ENCODE measurements around the gene BRPF1. TPM values are rescaled to one million over a fixed set of nuclear protein-coding genes. Genes with fewer than 3 reads are reported as not detected.

Gene BRPF1
- total RNA-seq, 2 experiments from 2014 or later = 23.7 to 25.6 TPM

GRCh38 chr3:9757427-9757826, 25.9 kb downstream of the BRPF1 start:
- intact Hi-C loops (cut with DNase I, micrococcal nuclease) = no loop called here
- CTCF ChIA-PET = no interaction called here
- Histone ChIP-seq H3K4me3 (ENCODE audit: low read length) (no peak overlapping the region), H3K27ac (ENCODE audit: low read depth in 1 of 2, low read length in 2 of 2) (no peak overlapping the region), H3K27me3 (ENCODE audit: control insufficient read depth in 1 of 2, insufficient read depth in 2 of 2, low read length in 2 of 2) (no peaks in the 10 kb centered on the region), H3K36me3 (ENCODE audit: insufficient read depth, low read length) (peaks cover 64% of the 10 kb centered on the region), H3K4me1 (ENCODE audit: insufficient read depth, low read length) (peaks cover 24% of the 10 kb centered on the region), H3K9me3 (ENCODE audit: control insufficient read depth in 1 of 2, insufficient read depth in 1 of 2, low read length in 2 of 2) (no peaks in the 10 kb centered on the region)
- Mint-ChIP-seq H3K4me1 (ENCODE audit: low read depth) (peaks cover 17% of the 10 kb centered on the region), H3K27me3 (no peaks in the 10 kb centered on the region), H3K4me3 (no peak overlapping the region), H3K36me3 (ENCODE audit: low read depth) (peaks cover 63% of the 10 kb centered on the region), H3K9me3 (no peaks in the 10 kb centered on the region), H3K27ac (no peak overlapping the region)
- TF ChIP-seq CTCF (IDR thresholded peaks at IDR 0.05) = no peak
- POLR2A ChIA-PET = interaction anchor here (0.6 kb wide), 1 partner anchor 22 kb away, joined by 3 read pairs; no protein-coding TSS in a partner anchor
- DNase-seq (no peak), ATAC-seq (ENCODE audit: poor library complexity) (no peak)

- Histone ChIP-seq H3K4me1 (ENCODE audit: insufficient read depth, low read length) (peaks cover 9% of the 10 kb centered on the region), H3K27me3 (ENCODE audit: control insufficient read depth in 1 of 2, insufficient read depth in 2 of 2, low read length in 2 of 2) (no peaks in the 10 kb centered on the region), H3K9me3 (ENCODE audit: control insufficient read depth in 1 of 2, insufficient read depth in 1 of 2, low read length in 2 of 2) (no peaks in the 10 kb centered on the region), H3K4me3 (ENCODE audit: low read length) (no peak overlapping the region), H3K36me3 (ENCODE audit: insufficient read depth, low read length) (peaks cover 50% of the 10 kb centered on the region), H3K27ac (ENCODE audit: low read depth in 1 of 2, low read length in 2 of 2) (no peak overlapping the region)
- Mint-ChIP-seq H3K4me1 (ENCODE audit: low read depth) (no peaks in the 10 kb centered on the region), H3K9me3 (no peaks in the 10 kb centered on the region), H3K27me3 (no peaks in the 10 kb centered on the region), H3K4me3 (no peak overlapping the region), H3K27ac (no peak overlapping the region), H3K36me3 (ENCODE audit: low read depth) (peaks cover 41% of the 10 kb centered on the region)
- intact Hi-C loops (cut with DNase I, micrococcal nuclease) = loop anchor here in 1 of 2 experiments (1.0 kb wide), 1 partner anchor 9 kb away; no protein-coding TSS in a partner anchor
- ChIA-PET POLR2A (interaction anchor here (0.6 kb wide), 1 partner anchor 11 kb away, joined by 6 read pairs; no protein-coding TSS in a partner anchor), CTCF (no interaction called here)
- TF ChIP-seq CTCF (IDR thresholded peaks at IDR 0.05) = no peak
- DNase-seq (no peak), ATAC-seq (ENCODE audit: poor library complexity) (no peak)
These were observed 29.4 kb downstream of the BRPF1 start for GRCh38 chr3:9760779-9761505.

- intact Hi-C loops (cut with DNase I, micrococcal nuclease) = no loop called here
- Mint-ChIP-seq H3K9me3 (no peaks in the 10 kb centered on the region), H3K27ac (no peak overlapping the region), H3K36me3 (ENCODE audit: low read depth) (peaks cover 32% of the 10 kb centered on the region), H3K4me1 (ENCODE audit: low read depth) (no peaks in the 10 kb centered on the region), H3K27me3 (no peaks in the 10 kb centered on the region), H3K4me3 (no peak overlapping the region)
- ChIA-PET CTCF (no interaction called here), POLR2A (no interaction called here)
- no peak overlapping the region for H3K4me3 ChIP-seq (ENCODE audit: low read length)
- no peak overlapping the region for H3K27ac ChIP-seq (ENCODE audit: low read depth in 1 of 2, low read length in 2 of 2)
- no peaks in the 10 kb centered on the region for H3K9me3 ChIP-seq (ENCODE audit: control insufficient read depth in 1 of 2, insufficient read depth in 1 of 2, low read length in 2 of 2)
- TF ChIP-seq CTCF (IDR thresholded peaks at IDR 0.05) = no peak
- DNase-seq (no peak), ATAC-seq (ENCODE audit: poor library complexity) (no peak)
- H3K36me3 ChIP-seq (ENCODE audit: insufficient read depth, low read length) = peaks cover 41% of the 10 kb centered on the region
- no peaks in the 10 kb centered on the region for H3K27me3 ChIP-seq (ENCODE audit: control insufficient read depth in 1 of 2, insufficient read depth in 2 of 2, low read length in 2 of 2)
- H3K4me1 ChIP-seq (ENCODE audit: insufficient read depth, low read length) = peaks cover under 1% of the 10 kb centered on the region
These were observed 30.4 kb downstream of the BRPF1 start for GRCh38 chr3:9761919-9762318.
